B cell (primary cell): ENCODE data around the gene MTUS2.

Source experiments
- CTCF ChIP-seq: fragments of 200-600 bp; IDR thresholded peaks from one replicate; pipeline ENCODE4 v1.8.0; 2022; ENCODE audit warnings: antibody characterized with exemption, mild to moderate bottlenecking
- EZH2 ChIP-seq: IDR thresholded peaks from 2 replicates; pipeline ENCODE4 v1.6.1; 2012; ENCODE audit warnings: borderline replicate concordance, low read depth, mild to moderate bottlenecking, moderate library complexity, low read length; ENCODE audit not compliant: insufficient read depth, poor library complexity, severe bottlenecking

- TF ChIP-seq CTCF (no peak), EZH2 (no peak)
These were observed 295.7 kb downstream of the MTUS2 start for GRCh38 chr13:29115842-29116241.
